ENCODE data around the gene SLC41A2. TPM values are rescaled to one million over a fixed set of nuclear protein-coding genes. Genes with fewer than 3 reads are reported as not detected.
A peak's percentile ranks its signal among the peaks of the same experiment; 100 is the strongest.
"Not testable (repeated sequence)": the region's sequence is repeated elsewhere in the genome, so short reads cannot be mapped to it uniquely, and the experiment has no call there.

The SLC41A2 gene
- total and polyA plus RNA-seq, 2 of the 13 experiments (the other 11 are each of a cell fraction or from before 2014, with no cell fraction given) = 2.3 to 12.8 TPM

DNA sequence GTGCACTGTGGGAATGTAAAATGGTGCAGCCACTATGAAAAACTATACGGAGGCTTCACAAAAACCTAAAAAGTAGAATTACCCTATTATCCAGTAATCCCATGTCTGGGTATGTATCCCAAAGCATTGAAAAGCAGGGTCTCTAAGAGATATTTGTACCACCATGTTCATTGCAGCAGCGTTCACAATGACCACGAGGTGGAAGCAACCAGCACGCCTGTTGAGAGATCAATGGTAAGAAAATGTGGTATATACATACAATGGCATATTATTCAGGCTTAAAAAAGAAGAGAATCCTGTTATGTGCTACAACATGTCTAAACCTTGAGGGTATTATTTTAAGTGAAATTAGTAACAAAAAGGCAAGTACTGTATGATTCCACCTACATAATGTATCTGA lies 27.1 kb upstream of the SLC41A2 start (continued):
- TF ChIP-seq, protein P1, sequence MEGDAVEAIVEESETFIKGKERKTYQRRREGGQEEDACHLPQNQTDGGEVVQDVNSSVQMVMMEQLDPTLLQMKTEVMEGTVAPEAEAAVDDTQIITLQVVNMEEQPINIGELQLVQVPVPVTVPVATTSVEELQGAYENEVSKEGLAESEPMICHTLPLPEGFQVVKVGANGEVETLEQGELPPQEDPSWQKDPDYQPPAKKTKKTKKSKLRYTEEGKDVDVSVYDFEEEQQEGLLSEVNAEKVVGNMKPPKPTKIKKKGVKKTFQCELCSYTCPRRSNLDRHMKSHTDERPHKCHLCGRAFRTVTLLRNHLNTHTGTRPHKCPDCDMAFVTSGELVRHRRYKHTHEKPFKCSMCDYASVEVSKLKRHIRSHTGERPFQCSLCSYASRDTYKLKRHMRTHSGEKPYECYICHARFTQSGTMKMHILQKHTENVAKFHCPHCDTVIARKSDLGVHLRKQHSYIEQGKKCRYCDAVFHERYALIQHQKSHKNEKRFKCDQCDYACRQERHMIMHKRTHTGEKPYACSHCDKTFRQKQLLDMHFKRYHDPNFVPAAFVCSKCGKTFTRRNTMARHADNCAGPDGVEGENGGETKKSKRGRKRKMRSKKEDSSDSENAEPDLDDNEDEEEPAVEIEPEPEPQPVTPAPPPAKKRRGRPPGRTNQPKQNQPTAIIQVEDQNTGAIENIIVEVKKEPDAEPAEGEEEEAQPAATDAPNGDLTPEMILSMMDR (CRISPR knock-in tag; IDR thresholded peaks at IDR 0.05) = peak; percentile 59
- TF ChIP-seq, protein P2, sequence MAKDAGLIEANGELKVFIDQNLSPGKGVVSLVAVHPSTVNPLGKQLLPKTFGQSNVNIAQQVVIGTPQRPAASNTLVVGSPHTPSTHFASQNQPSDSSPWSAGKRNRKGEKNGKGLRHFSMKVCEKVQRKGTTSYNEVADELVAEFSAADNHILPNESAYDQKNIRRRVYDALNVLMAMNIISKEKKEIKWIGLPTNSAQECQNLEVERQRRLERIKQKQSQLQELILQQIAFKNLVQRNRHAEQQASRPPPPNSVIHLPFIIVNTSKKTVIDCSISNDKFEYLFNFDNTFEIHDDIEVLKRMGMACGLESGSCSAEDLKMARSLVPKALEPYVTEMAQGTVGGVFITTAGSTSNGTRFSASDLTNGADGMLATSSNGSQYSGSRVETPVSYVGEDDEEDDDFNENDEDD (CRISPR knock-in tag; IDR thresholded peaks at IDR 0.05; ENCODE audit: borderline replicate concordance) = no peak
- TF ChIP-seq SAP130 (CRISPR knock-in tag; IDR thresholded peaks at IDR 0.05; ENCODE audit: low read depth) = peak; percentile 42; the same call in 1 of the 2 replicates

- H3K36me3 ChIP-seq (replicated peaks in 1 of 2; ENCODE audit: control insufficient read depth in 1 of 2, insufficient read depth in 2 of 2, low read length in 2 of 2); H2AFZ ChIP-seq (ENCODE audit: low read length); H3K79me2 ChIP-seq (ENCODE audit: insufficient read depth, low read length); FAIRE-seq; DNase-seq (ENCODE audit: low spot score); H3K4me1 ChIP-seq (ENCODE audit: insufficient read depth, low read length); intact Hi-C loops (cut with micrococcal nuclease; ENCODE audit: unreplicated experiment); BruUV-seq (replicated peaks); H3K4me3 ChIP-seq (replicated peaks in 1 of 3; ENCODE audit: insufficient read depth in 1 of 3, low read depth in 2 of 3, low read length in 3 of 3); ATAC-seq; CTCF ChIA-PET (ENCODE audit: low intra/inter-chr PET ratio, low total read pairs); POLR2A ChIA-PET; H4K20me1 ChIP-seq (ENCODE audit: insufficient read depth, low read length); H3K9me3 ChIP-seq (ENCODE audit: low read length); H3K27ac ChIP-seq (ENCODE audit: extremely low read length, insufficient read depth, low read length); H3K27me3 ChIP-seq (ENCODE audit: control insufficient read depth in 1 of 2, insufficient read depth in 2 of 2, low read length in 2 of 2); H3K9ac ChIP-seq (ENCODE audit: insufficient read depth, low read depth, low read length); H3K4me2 ChIP-seq (ENCODE audit: low read depth, low read length): not testable (repeated sequence)
- in situ Hi-C loops (cut with HindIII; ENCODE audit: extremely low pct_ligation_motif_present, low pct_unique_long_range_greater_than_20kb) = loop anchor here (25.0 kb wide), 1 partner anchor 410 kb away; no protein-coding TSS in a partner anchor
- 44% methylated on average over 11 of the region's 15 CpGs for WGBS (ENCODE audit: low lambda C conversion rate)
Measured at GRCh38 chr12:104977688-104978087, 19.6 kb upstream of the SLC41A2 start.

GRCh38 chr12:104976703-104977102 lies 18.6 kb upstream of the SLC41A2 start:
- in situ Hi-C loops (cut with HindIII; ENCODE audit: extremely low pct_ligation_motif_present, low pct_unique_long_range_greater_than_20kb) = loop anchor here (25.0 kb wide), 1 partner anchor 411 kb away; no protein-coding TSS in a partner anchor
- WGBS (ENCODE audit: low lambda C conversion rate) = 68% methylated on average over 2 of the region's 8 CpGs
- TF ChIP-seq ZNF256 (CRISPR knock-in tag; conservative IDR thresholded peaks at IDR 0.05) = no peak
- no peak for TF ChIP-seq ZNF562 (CRISPR knock-in tag; IDR thresholded peaks at IDR 0.05; ENCODE audit: borderline replicate concordance)
- TF ChIP-seq DMTF1 (CRISPR knock-in tag; IDR thresholded peaks at IDR 0.05) = no peak
- no peak for TF ChIP-seq ZNF337 (CRISPR knock-in tag; IDR thresholded peaks at IDR 0.05; ENCODE audit: borderline replicate concordance, low read depth)
- no peak for TF ChIP-seq NONO (IDR thresholded peaks at IDR 0.05)
- no peak for TF ChIP-seq NONO (CRISPR knock-in tag; conservative IDR thresholded peaks at IDR 0.05)
- TF ChIP-seq ZFY (CRISPR knock-in tag; IDR thresholded peaks at IDR 0.05) = no peak
- TF ChIP-seq ZBTB7A (CRISPR knock-in tag; IDR thresholded peaks at IDR 0.05) = no peak
- no peak for TF ChIP-seq NFE2L1 (CRISPR knock-in tag; IDR thresholded peaks at IDR 0.05; ENCODE audit: borderline replicate concordance)
- TF ChIP-seq BRCA1 (CRISPR knock-in tag; IDR thresholded peaks at IDR 0.05) = no peak

More at GRCh38 chr12:104976703-104977102, 18.6 kb upstream of the SLC41A2 start:
- Histone ChIP-seq H3K27me3 (ENCODE audit: control insufficient read depth in 1 of 2, insufficient read depth in 2 of 2, low read length in 2 of 2) (no peaks in the 10 kb centered on the region), H3K4me3 (replicated peaks in 1 of 3; ENCODE audit: insufficient read depth in 1 of 3, low read depth in 2 of 3, low read length in 3 of 3) (no peak overlapping the region), H3K27ac (ENCODE audit: extremely low read length, insufficient read depth, low read length) (no peak overlapping the region), H3K9me3 (ENCODE audit: low read length) (no peaks in the 10 kb centered on the region), H3K4me2 (ENCODE audit: low read depth, low read length) (no peak overlapping the region), H4K20me1 (ENCODE audit: insufficient read depth, low read length) (no peaks in the 10 kb centered on the region), H2AFZ (ENCODE audit: low read length) (no peak overlapping the region), H3K9ac (ENCODE audit: insufficient read depth, low read depth, low read length) (no peak overlapping the region), H3K36me3 (replicated peaks in 1 of 2; ENCODE audit: control insufficient read depth in 1 of 2, insufficient read depth in 2 of 2, low read length in 2 of 2) (no peaks in the 10 kb centered on the region), H3K79me2 (ENCODE audit: insufficient read depth, low read length) (no peaks in the 10 kb centered on the region), H3K4me1 (ENCODE audit: insufficient read depth, low read length) (no peaks in the 10 kb centered on the region)
- DNase-seq (ENCODE audit: low spot score) (no peak), ATAC-seq (no peak), FAIRE-seq (no peak)
- intact Hi-C loops (cut with micrococcal nuclease; ENCODE audit: unreplicated experiment) = no loop called here
- POLR2A ChIA-PET = no interaction called here
- BruUV-seq (replicated peaks) = no TSS peak
- CTCF ChIA-PET (ENCODE audit: low intra/inter-chr PET ratio, low total read pairs) = no interaction called here

Measured in HepG2 (cell line).